Measurements from ENCODE around the gene MEOX2. TPM values are rescaled to one million over a fixed set of nuclear protein-coding genes. Genes with fewer than 3 reads are reported as not detected.

Gene MEOX2
- total and polyA plus RNA-seq, 3 donors from 2014 or later = 3.7 to 4.9 (median 4.0) TPM

DNA sequence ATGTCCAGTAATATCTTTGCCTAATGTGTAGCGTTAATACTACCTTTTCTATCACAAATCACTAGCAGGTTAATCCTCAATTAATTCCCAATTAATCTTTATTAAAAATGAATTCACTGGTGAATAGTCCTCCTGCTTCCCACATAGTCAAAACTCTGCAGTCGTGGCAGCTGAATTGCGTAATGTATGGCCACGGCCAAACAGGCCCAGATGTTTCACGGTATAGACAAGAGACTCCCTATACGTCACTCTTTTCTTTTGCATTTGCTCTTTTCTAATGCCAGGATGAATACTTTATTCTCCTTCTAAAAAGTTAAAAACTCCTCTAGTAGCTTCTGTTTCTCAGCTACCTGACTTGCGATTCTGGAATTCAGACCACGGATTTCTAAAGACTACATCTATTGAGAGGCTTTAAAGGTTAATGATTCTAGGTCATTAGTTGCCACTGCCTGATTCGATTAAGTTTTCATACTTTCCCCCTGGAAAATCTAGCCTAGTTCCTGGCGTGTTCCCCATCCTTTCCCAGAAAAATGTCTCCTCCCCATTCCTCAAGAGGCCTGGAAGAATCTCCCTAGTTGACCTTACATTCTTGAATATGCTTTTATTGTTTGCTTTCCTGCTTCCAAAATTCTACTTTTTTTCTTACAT lies 16.9 kb downstream of the MEOX2 start:
- Histone ChIP-seq H3K27me3 (no peaks in the 10 kb centered on the region), H3K4me1 (no peaks in the 10 kb centered on the region), H3K9me3 (no peaks in the 10 kb centered on the region), H3K27ac (no peak overlapping the region), H3K36me3 (ENCODE audit: low read depth, missing control alignments) (no peaks in the 10 kb centered on the region), H3K4me3 (no peak overlapping the region)
- DNase-seq = no peak
- 67 to 77% methylated on average over 10 of the region's 10 CpGs for WGBS, 2 donors
- intact Hi-C loops (cut with DNase I; ENCODE audit: low total_unique reads) = no loop called here
- TF ChIP-seq, protein P1, sequence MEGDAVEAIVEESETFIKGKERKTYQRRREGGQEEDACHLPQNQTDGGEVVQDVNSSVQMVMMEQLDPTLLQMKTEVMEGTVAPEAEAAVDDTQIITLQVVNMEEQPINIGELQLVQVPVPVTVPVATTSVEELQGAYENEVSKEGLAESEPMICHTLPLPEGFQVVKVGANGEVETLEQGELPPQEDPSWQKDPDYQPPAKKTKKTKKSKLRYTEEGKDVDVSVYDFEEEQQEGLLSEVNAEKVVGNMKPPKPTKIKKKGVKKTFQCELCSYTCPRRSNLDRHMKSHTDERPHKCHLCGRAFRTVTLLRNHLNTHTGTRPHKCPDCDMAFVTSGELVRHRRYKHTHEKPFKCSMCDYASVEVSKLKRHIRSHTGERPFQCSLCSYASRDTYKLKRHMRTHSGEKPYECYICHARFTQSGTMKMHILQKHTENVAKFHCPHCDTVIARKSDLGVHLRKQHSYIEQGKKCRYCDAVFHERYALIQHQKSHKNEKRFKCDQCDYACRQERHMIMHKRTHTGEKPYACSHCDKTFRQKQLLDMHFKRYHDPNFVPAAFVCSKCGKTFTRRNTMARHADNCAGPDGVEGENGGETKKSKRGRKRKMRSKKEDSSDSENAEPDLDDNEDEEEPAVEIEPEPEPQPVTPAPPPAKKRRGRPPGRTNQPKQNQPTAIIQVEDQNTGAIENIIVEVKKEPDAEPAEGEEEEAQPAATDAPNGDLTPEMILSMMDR (IDR thresholded peaks at IDR 0.05) = no peak
- no peak for TF ChIP-seq POLR2A (IDR thresholded peaks at IDR 0.05)

DNA sequence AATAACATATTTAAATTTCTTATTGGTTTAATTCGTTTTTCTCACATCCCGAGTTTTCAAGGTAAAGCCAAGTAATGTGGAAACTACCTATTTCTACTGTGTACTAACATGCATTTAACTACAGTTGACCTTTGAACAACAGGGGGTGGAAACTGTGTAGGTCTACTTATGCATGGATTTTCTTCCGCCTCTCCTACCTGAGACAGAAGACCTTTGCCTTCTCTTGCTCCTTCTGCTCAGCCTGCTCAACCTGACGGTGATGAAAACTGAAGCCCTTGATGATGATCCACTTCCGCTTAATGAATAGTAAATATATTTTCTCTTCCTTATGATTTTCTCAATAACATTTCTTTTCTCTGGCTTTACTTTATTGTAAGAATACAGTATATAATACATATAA lies 18.5 kb downstream of the MEOX2 start:
- Histone ChIP-seq H3K27me3 (no peaks in the 10 kb centered on the region), H3K4me1 (no peaks in the 10 kb centered on the region), H3K9me3 (no peaks in the 10 kb centered on the region), H3K4me3 (no peak overlapping the region), H3K27ac (no peak overlapping the region), H3K36me3 (ENCODE audit: low read depth, missing control alignments) (no peaks in the 10 kb centered on the region)
- intact Hi-C loops (cut with DNase I; ENCODE audit: low total_unique reads) = no loop called here
- DNase-seq = no peak
- TF ChIP-seq, protein P1 (IDR thresholded peaks at IDR 0.05) = no peak
- no peak for TF ChIP-seq POLR2A (IDR thresholded peaks at IDR 0.05)
- 91% methylated on average over 5 of the region's 5 CpGs for WGBS, 2 donors

DNA sequence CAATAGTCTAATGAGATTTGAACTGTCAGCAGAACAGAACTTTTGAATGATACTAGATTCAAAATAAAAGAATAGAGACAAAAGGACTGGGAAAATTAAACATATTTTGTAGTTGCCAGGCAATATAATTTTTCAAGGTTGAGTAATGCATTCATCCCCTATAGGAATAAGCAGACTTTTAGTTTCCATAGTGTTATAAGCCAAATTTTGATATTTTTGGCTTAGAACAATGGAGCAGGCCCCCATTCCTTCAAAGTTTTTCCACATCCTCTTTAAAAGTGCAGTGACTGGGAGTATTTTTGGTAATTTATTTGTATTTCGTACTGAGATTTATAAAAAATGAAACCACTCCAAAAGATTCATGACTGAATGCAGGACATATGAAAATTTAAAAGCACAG lies 24.0 kb downstream of the MEOX2 start:
- intact Hi-C loops (cut with DNase I; ENCODE audit: low total_unique reads) = no loop called here
- no peak overlapping the region for H3K4me3 ChIP-seq
- H3K27me3 ChIP-seq = no peaks in the 10 kb centered on the region
- H3K36me3 ChIP-seq (ENCODE audit: low read depth, missing control alignments) = no peaks in the 10 kb centered on the region
- TF ChIP-seq POLR2A (IDR thresholded peaks at IDR 0.05) = no peak
- TF ChIP-seq, protein P1 (IDR thresholded peaks at IDR 0.05) = no peak
- no peak overlapping the region for H3K27ac ChIP-seq
- WGBS, 2 donors = 51 to 67% methylated on average over 1 of the region's 1 CpG
- no peak for DNase-seq
- H3K4me1 ChIP-seq = no peaks in the 10 kb centered on the region
- no peaks in the 10 kb centered on the region for H3K9me3 ChIP-seq

DNA sequence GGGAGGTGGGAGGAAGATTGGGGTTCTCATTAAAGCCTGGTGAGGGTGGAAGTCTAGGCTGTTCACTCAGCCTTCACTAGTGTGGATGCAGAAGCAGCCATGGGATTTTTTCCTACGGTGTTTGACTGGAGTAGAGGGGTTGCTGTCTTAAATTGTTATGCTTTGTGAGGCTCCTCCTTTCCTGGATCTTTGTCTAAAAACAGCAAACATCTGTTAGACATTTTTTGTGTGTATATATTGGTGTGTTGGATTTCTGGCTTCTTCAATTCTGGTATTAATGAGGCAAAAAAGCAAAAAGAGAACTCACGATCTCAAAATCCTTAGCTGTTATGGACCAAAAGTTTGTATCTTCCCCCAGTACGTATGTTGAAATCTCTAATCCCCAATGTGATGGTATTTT lies 28.2 kb downstream of the MEOX2 start:
- Histone ChIP-seq H3K27me3 (no peaks in the 10 kb centered on the region), H3K27ac (no peak overlapping the region), H3K4me1 (no peaks in the 10 kb centered on the region), H3K9me3 (no peaks in the 10 kb centered on the region), H3K4me3 (no peak overlapping the region), H3K36me3 (ENCODE audit: low read depth, missing control alignments) (no peaks in the 10 kb centered on the region)
- TF ChIP-seq, protein P1 (IDR thresholded peaks at IDR 0.05) = no peak
- no peak for TF ChIP-seq POLR2A (IDR thresholded peaks at IDR 0.05)
- no peak for DNase-seq
- WGBS, 2 donors = 58 to 85% methylated on average over 3 of the region's 3 CpGs
- intact Hi-C loops (cut with DNase I; ENCODE audit: low total_unique reads) = no loop called here

DNA sequence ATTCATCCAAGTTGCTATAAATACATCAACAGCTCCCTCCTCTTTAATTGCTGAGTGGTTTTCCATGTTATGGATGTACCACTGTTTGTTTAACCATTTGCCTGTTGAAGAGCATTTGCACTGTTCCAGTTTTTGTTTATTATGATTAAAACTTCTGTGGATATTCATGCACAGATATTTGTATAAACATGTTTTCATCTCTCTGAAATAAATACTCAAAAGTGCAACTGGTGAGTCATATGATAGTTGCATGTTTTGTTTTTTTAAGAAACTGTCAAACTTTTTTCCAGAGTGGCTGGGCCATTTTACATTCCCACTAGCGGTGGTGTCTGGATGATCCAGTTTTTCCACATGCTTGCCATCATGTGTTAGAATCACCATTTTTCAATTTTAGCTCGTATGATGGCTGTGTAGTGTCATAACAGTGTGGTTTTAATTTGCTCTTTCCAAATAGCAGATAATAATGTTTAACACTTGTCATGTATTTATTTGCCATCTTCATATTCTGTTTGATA lies 33.6 kb downstream of the MEOX2 start:
- Histone ChIP-seq H3K27ac (no peak overlapping the region), H3K27me3 (no peaks in the 10 kb centered on the region), H3K4me3 (no peak overlapping the region), H3K4me1 (no peaks in the 10 kb centered on the region), H3K36me3 (ENCODE audit: low read depth, missing control alignments) (no peaks in the 10 kb centered on the region), H3K9me3 (no peaks in the 10 kb centered on the region)
- TF ChIP-seq, protein P1 (IDR thresholded peaks at IDR 0.05) = no peak
- no peak for TF ChIP-seq POLR2A (IDR thresholded peaks at IDR 0.05)
- DNase-seq = no peak
- intact Hi-C loops (cut with DNase I; ENCODE audit: low total_unique reads) = no loop called here
- 72 to 86% methylated on average over 2 of the region's 2 CpGs for WGBS, 2 donors

All from testis (tissue), 3 donors.